NOMO-1 treated with dmso at 0.1 percent for 144 hours (cell line): ENCODE results near the gene SLC2A4RG.

Source experiments
- DNase-seq: peaks from one replicate; lab custom pipeline; 2025; ENCODE audit not compliant: unreplicated experiment; lab: John Stamatoyannopoulos, UW

The SLC2A4RG gene, protein sequence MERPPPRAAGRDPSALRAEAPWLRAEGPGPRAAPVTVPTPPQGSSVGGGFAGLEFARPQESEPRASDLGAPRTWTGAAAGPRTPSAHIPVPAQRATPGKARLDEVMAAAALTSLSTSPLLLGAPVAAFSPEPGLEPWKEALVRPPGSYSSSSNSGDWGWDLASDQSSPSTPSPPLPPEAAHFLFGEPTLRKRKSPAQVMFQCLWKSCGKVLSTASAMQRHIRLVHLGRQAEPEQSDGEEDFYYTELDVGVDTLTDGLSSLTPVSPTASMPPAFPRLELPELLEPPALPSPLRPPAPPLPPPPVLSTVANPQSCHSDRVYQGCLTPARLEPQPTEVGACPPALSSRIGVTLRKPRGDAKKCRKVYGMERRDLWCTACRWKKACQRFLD

DNA sequence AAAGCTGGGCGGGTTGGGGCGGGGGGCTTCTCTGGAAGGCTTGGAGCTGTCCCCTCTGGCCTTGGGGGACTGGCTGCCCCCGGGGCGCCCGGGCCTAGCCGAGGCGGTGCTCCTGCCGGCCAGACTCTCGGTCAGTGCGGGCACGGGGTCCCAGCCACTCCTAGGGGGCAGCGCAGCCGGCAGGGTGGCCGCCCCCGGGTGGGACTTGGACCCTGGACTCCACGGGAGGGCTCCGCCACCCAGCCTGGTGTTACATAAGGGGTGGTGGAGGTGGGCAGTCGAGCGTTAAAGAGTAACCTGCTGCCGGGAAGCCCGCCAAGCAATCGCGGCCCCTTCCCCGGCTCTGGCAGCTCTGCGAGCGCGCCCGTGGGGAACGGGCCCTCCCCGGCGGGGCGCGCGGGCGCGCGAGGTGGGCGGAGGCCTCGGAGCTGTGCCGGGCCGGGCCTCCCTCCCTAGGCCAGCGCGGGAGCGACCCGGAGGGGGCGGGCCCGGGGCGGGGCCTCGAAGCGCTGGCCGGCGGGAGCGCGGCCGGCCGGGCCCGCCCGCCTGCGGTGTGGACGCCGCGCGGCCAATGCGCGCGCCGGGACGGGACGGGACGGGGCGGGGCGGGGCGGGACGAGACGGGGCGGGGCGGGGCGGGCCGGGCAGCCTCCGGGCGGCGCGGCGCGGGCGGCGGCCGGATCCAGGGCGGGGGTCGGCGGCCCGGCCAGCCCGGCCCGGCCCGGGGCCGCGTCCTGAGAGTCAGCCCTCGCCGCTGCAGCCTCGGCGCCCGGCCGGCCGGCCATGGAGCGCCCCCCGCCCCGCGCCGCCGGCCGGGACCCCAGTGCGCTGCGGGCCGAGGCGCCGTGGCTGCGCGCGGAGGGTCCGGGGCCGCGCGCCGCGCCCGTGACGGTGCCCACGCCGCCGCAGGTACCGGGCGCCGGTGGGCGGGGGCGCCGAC is at the start of gene SLC2A4RG:
Gene SLC2A4RG, plus strand, starts transcription at position 647 of the 940 bp plus-strand sequence. Its CDS starts 137 bp downstream, at position 784.
- peak; percentile 59 for DNase-seq

DNA sequence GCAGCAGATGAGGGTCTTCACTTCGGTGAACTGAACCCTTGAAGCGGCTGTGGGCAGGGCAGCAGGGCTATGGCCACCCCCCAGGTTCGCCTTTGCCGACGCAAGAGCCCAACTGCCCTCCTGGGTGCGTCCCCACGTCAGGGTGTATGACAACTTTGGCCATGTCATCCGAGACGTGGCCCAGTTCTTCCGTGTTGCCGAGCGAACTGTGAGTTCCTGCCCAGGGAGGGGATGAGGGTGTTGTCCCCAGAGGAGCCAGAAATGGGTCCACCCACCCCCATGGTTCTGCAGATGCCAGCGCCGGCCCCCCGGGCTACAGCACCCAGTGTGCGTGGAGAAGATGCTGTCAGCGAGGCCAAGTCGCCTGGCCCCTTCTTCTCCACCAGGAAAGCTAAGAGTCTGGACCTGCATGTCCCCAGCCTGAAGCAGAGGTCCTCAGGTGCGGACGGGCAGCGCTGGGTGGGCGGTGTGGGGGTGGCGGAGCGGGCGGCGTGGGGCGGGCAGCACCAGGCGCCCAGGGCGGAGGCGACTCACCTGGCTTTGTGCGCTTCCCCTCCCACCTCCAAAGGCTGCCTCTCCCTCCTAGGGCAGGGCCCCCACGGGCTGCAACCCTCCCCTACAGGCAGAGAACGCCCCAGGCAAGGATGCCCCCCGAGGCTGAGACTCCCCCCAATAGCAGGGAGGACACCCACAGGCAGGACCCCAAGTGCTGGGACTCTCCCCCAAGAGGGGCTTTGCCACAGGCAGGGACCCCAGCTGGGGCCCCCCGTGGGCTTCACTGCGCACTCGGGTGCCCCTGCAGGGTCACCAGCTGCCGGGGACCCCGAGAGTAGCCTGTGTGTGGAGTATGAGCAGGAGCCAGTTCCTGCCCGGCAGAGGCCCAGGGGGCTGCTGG is 49.3 kb upstream of the SLC2A4RG start:
- no peak for DNase-seq

DNA sequence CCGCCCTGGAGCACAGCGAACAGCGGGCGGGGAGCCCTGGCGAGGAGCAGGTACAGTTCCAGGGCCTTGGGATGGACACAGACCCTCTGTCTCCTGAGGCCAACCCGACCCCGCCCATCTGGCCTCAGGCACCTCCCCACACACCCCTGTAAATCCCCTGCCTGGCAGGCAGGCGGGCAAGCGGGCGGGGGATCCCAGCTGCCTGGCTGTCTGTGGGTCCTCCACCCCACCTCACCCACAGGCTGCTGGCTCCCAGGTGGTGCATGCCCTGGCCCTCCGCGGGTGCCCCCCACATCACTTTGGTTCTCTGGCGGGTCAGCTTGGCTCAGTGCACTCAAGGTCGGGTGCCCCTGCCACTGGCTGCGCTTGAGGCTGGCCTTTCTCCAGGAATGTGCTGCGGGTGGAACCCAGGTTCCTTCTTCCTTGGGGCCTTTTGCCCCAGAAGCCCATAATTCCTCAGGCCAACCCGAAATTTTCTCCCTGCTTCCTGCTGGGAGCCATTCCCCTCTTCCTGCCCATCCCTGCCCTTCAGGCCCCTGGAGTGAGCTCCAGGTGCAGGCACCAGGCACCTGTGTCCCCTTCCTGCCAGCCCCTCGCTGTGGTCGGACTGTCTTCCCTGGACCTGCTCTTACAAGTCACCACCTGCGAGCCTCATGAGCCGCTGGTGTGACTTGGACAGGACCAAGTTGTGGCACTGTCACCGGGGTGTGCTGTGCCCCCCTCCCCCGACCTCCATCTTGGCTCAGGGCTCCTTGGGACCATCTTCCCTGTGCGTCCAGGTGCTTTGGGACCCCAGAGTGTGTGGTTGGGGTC is 48.5 kb upstream of the SLC2A4RG start:
- DNase-seq: no peak

DNA sequence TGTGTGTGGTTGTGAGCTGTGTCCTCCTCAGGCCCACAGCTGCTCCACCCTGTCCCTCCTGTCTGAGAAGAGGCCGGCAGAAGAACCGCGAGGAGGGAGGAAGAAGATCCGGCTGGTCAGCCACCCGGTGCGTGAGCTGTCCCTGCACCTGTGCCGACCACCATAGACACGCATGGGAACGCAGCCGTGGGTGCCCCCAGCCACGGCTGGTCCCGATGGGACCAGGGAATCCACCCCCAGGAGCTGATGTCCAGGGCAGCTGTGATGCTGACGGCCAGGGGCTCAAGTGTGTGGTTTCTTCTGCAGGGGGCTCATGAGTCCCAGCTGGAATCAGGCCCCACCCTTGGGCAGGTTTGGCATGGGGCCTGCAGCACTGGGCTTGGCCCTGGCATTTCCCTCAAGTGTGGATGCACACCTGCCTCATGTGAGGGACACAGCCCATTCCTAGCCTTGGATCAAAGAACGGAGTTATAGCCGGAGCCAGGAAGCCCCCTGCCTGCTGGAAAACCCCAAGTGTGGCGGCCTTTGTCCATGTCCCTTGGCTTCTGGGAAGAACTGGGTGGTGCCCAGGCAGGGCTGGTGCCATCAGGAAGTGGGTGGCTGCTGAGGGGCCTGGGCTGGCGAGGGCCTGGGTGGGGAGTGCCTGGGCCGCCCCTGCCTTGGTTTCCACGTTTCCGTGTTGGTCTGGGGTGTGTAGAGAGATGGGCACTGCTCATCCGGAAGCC is 47.7 kb upstream of the SLC2A4RG start:
- no peak for DNase-seq

DNA sequence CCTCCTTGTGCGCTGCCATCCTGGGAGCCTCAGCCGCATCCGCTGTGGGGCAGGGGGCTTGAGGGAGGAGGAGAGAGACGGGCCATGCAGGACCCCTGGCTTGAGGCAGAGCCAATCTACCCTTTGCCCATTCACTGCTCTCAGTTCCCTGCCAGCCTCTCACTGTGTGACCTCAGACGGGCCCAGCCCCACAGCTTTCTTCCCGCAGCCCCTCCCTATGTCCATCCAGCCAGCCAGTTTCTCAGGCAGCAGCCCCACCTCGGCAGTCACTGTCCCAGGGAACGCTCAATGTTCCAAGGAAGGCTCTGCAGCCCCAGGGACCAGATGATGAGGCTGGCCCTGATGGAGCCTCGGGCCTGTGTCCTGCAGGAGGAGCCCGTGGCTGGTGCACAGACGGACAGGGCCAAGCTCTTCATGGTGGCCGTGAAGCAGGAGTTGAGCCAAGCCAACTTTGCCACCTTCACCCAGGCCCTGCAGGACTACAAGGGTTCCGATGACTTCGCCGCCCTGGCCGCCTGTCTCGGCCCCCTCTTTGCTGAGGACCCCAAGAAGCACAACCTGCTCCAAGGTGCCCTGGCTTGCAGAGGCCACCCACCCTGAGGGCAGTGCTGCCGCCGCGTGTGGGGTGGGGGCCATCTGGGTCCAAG is 47.0 kb upstream of the SLC2A4RG start:
- no peak for DNase-seq

DNA sequence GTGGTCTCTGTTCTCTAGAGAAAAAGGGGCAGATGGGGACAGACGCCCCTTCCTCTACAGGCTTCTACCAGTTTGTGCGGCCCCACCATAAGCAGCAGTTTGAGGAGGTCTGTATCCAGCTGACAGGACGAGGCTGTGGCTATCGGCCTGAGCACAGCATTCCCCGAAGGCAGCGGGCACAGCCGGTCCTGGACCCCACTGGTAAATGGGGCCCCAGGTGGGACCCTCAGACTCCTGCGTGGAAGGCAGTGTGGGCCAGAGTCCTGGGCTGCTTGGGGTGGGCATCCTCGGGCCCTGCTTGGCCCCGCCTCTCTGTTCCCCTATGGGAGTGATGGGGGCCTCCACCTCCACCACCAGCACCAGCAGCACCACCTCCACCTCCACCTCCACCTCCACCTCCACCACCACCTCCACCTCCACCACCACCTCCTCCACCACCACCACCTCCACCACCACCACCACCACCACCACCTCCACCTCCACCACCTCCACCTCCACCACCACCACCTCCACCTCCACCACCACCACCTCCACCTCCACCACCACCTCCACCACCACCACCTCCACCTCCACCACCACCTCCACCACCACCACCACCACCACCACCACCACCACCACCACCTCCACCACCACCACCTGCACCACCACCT is 46.4 kb upstream of the SLC2A4RG start:
- no peak for DNase-seq

DNA sequence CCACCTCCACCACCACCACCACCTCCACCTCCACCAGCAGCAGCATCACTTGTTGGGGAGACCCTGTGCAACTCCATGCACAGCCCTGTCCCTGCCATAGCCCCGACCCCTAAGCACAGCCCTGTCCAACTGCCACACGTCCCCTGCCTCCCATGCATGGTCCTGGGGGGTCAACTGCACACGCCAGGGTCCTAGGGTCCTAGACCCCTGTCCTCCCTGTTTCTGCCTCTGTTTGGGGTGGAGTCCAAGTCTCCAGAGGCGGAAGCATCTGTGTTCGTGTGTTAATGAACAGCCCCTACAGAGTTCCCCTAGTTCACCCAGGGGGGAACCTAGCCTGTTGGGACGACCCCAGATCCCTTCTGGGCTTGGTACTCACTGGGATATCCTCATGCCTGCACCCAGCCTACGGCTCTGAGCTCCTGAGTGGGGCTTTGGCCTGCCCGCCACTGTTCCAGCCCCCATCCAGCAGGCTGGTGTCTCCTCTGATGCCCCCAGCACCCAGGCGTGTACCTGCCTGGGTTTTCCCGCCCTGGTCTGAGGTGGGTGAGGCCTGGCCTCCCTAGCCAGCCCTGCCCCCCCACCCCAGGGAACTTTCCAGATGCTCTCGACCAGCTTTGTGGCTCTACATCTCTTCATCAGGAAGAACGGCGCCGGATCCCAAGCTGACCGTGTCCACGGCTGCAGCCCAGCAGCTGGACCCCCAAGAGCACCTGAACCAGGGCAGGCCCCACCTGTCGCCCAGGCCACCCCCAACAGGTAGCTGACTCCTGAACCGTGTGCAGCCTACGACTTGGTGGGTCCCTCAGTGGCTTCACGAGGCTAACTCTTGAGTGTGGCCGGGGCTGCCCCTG is 45.6 kb upstream of the SLC2A4RG start:
- DNase-seq: no peak

DNA sequence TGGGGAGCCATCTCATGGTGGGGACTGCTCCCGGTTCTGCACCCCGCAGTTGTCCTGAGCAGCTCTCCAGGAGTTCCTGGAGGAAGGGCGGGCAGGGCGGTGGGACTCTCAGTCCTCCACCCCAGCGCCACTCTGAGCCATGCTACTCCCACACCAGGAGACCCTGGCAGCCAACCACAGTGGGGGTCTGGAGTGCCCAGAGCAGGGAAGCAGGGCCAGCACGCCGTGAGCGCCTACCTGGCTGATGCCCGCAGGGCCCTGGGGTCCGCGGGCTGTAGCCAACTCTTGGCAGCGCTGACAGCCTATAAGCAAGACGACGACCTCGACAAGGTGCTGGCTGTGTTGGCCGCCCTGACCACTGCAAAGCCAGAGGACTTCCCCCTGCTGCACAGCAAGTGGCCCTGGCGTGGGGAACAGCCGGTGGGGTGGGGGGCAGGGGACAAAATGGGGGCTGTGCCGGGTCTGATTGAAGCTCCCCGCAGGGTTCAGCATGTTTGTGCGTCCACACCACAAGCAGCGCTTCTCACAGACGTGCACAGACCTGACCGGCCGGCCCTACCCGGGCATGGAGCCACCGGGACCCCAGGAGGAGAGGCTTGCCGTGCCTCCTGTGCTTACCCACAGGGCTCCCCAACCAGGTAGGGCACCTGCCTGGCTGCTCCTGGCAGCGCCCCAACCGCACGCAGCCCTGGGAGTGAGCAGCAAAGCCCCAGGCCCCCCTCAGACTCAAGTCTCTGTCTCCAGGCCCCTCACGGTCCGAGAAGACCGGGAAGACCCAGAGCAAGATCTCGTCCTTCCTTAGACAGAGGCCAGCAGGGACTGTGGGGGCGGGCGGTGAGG is 44.8 kb upstream of the SLC2A4RG start:
- no peak for DNase-seq

DNA sequence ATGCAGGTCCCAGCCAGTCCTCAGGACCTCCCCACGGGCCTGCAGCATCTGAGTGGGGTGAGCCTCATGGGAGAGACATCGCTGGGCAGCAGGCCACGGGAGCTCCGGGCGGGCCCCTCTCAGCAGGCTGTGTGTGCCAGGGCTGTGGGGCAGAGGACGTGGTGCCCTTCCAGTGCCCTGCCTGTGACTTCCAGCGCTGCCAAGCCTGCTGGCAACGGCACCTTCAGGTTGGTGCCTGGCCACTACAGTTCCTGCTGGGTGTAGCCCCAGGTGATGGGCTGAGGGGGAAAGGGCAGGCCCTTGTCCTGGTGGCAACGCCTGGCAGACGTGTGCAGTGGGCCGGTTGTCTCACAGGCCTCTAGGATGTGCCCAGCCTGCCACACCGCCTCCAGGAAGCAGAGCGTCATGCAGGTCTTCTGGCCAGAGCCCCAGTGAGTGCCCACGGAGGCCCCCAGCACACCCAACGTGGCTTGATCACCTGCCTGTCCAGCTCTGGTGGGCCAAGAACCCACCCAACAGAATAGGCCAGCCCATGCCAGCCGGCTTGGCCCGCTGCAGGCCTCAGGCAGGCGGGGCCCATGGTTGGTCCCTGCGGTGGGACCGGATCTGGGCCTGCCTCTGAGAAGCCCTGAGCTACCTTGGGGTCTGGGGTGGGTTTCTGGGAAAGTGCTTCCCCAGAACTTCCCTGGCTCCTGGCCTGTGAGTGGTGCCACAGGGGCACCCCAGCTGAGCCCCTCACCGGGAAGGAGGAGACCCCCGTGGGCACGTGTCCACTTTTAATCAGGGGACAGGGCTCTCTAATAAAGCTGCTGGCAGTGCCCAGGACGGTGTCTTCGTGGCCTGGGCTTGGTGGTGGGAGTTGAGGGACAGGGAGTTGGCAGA is 43.9 kb upstream of the SLC2A4RG start:
- no peak for DNase-seq

DNA sequence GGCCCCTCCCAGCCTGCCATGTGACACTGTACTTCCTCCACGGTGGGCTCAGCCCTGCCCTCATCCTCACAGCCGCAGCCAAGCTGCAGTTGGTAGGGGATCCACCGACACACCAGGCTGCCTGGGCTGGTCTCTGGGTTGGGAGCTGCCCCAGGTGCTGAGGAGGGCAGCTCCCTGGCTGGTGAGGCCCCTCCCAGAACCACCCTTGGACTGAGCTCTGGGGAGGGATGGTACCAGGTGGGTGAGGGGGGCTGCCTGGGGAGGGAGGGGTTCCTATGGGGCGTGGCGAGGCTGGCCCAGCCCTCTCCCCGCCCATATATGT is 43.3 kb upstream of the SLC2A4RG start:
- DNase-seq: no peak

DNA sequence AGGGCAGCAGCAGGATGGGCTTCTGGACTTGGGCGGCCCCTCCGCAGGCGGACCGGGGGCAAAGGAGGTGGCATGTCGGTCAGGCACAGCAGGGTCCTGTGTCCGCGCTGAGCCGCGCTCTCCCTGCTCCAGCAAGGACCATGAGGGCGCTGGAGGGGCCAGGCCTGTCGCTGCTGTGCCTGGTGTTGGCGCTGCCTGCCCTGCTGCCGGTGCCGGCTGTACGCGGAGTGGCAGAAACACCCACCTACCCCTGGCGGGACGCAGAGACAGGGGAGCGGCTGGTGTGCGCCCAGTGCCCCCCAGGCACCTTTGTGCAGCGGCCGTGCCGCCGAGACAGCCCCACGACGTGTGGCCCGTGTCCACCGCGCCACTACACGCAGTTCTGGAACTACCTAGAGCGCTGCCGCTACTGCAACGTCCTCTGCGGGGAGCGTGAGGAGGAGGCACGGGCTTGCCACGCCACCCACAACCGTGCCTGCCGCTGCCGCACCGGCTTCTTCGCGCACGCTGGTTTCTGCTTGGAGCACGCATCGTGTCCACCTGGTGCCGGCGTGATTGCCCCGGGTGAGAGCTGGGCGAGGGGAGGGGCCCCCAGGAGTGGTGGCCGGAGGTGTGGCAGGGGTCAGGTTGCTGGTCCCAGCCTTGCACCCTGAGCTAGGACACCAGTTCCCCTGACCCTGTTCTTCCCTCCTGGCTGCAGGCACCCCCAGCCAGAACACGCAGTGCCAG is 42.8 kb upstream of the SLC2A4RG start, which contains the start of gene TNFRSF6B:
Gene TNFRSF6B, plus strand, starts transcription at position 25 of the 729 bp plus-strand sequence. Its CDS starts 116 bp downstream, at position 141.
- DNase-seq: no peak

DNA sequence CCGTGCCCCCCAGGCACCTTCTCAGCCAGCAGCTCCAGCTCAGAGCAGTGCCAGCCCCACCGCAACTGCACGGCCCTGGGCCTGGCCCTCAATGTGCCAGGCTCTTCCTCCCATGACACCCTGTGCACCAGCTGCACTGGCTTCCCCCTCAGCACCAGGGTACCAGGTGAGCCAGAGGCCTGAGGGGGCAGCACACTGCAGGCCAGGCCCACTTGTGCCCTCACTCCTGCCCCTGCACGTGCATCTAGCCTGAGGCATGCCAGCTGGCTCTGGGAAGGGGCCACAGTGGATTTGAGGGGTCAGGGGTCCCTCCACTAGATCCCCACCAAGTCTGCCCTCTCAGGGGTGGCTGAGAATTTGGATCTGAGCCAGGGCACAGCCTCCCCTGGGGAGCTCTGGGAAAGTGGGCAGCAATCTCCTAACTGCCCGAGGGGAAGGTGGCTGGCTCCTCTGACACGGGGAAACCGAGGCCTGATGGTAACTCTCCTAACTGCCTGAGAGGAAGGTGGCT is 42.2 kb upstream of the SLC2A4RG start:
- no peak for DNase-seq

DNA sequence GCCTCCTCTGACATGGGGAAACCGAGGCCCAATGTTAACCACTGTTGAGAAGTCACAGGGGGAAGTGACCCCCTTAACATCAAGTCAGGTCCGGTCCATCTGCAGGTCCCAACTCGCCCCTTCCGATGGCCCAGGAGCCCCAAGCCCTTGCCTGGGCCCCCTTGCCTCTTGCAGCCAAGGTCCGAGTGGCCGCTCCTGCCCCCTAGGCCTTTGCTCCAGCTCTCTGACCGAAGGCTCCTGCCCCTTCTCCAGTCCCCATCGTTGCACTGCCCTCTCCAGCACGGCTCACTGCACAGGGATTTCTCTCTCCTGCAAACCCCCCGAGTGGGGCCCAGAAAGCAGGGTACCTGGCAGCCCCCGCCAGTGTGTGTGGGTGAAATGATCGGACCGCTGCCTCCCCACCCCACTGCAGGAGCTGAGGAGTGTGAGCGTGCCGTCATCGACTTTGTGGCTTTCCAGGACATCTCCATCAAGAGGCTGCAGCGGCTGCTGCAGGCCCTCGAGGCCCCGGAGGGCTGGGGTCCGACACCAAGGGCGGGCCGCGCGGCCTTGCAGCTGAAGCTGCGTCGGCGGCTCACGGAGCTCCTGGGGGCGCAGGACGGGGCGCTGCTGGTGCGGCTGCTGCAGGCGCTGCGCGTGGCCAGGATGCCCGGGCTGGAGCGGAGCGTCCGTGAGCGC is 41.6 kb upstream of the SLC2A4RG start:
- DNase-seq: no peak

DNA sequence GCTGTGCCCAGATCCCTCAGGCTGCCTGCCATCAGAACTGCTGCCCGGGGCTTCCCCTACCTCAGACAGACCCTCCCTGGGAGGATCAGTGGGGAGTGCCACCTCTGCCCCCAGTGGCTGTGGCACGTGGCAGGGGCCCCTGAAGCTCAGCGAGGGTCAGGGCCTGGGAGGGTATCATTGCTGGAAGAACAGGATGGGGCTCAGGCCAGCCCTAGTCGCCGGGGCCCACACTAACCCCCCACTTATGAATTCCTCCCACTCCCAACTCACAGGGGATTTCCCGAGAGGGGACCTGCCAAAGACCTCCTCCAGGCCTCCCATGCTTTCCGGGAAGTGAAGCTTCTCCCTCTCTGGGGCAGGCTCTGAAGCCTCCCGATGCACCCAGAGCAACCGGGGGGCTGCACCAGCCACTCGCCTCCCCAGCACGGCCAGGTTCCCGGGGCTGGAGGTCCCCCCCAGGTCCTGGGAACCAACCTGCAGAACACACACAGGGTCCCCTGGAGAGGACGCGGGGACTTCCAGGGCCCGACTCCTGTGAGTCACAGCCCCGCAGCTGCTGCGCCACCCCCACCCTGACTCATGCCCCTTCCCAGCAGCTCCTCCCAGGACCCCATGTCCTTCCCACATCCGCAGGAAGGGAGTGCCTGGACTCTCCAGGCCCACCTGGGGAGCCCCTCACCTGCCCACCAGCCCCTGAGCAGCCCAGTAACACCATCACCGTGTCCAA is 40.7 kb upstream of the SLC2A4RG start:
- DNase-seq: no peak
